Heart left ventricle (tissue), 13 donors: ENCODE results near the gene SAP30.

ENCODE experiments used
- POLR2A ChIP-seq, 2 donors: fragments of 450-650 bp; IDR thresholded peaks; one replicate each; pipeline ENCODE4 v1.6.1; 2017; ENCODE audit warnings: antibody characterized with exemption in 2 of 2, mild to moderate bottlenecking in 2 of 2, moderate library complexity in 2 of 2
- TF ChIP-seq, protein P1 (sequence below), 12 donors: fragments of 200-600 bp; sonication (generic) in 4 of 12; IDR thresholded peaks; one replicate each; pipeline versions ENCODE4 v1.5.0 to v1.8.0; 2018 to 2022; ENCODE audit warnings: antibody characterized with exemption in 12 of 12, mild to moderate bottlenecking in 5 of 12
- donor health status: ischemic (EF 13 %, LVEDD 7.1; RV severe dilation, severe dysfunction).
- donor health status: DM: no; HTN: yes; CAD: no.
- donor health status: DM: no; HTN: no; CAD: no.
- donor health status: ischemic (EF 25% LVEDD 6.9; RV normal size, moderate dysfunction).
- donor health status: ischemic (EF 25% LVEDD 5.7; RV mildly dilated, moderate dysfunction).
- donor health status: ischemic (EF 35%, LVEDD 5.7; RV mildly dilated, moderate dysfunction).
- donor health status: nonischemic (EF 11% LVEDD 7.7; RV severe dilation, severe dysfunction).
- donor health status: DM: yes; HTN: yes; CAD: no.
- donor health status: PGD.
- donor health status: ischemic (EF 29% LVEDD 5.4; RV normal size, mild dysfunction).
- donor health status: nonischemic (EF 23%, LVEDD 6.1; RV moderate dilation, normal function).

DNA sequence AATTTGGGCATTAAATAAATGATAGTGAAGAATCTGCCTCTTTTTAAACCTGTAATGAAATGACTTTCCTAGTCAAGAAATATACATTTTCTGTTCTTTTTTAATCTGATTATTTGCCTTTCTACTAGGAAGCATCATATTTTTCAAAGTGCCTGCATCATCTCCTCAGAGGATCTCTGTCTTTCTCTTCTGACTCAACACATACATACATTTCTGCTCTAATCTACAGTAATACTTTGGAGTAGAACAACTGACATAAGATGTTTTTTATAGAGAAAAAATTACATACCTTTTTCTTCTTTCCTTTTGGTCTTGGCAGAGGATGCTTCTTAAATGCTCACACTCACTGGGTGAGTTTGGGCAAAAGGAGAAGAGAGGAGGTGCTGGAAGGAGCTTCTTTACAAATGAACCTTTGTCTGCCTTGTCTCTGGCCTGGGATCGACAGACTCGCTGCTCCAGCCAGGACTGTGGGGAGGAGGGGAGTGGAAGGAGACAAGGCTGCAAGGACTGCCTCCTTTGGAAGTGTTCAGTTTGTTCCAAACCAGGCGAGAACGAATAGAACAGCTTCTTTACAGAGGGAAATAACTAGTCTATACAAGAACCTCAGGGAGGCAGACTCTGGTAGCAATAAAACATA is 28.1 kb downstream of the SAP30 start, which contains the start of gene SCRG1:
- no peak for TF ChIP-seq POLR2A (IDR thresholded peaks at IDR 0.05)
- TF ChIP-seq, protein P1, sequence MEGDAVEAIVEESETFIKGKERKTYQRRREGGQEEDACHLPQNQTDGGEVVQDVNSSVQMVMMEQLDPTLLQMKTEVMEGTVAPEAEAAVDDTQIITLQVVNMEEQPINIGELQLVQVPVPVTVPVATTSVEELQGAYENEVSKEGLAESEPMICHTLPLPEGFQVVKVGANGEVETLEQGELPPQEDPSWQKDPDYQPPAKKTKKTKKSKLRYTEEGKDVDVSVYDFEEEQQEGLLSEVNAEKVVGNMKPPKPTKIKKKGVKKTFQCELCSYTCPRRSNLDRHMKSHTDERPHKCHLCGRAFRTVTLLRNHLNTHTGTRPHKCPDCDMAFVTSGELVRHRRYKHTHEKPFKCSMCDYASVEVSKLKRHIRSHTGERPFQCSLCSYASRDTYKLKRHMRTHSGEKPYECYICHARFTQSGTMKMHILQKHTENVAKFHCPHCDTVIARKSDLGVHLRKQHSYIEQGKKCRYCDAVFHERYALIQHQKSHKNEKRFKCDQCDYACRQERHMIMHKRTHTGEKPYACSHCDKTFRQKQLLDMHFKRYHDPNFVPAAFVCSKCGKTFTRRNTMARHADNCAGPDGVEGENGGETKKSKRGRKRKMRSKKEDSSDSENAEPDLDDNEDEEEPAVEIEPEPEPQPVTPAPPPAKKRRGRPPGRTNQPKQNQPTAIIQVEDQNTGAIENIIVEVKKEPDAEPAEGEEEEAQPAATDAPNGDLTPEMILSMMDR (IDR thresholded peaks at IDR 0.05) = no peak
